HG02885 (cell line): Measurements from ENCODE around the gene TOP2A.

Experiments used
- ATAC-seq: cut with Tn5 transposase; IDR thresholded peaks from one replicate; pipeline ENCODE4 v1.9.1; 2021; ENCODE audit warnings: mild to moderate bottlenecking; ENCODE audit not compliant: unreplicated experiment, poor library complexity

Gene TOP2A

DNA sequence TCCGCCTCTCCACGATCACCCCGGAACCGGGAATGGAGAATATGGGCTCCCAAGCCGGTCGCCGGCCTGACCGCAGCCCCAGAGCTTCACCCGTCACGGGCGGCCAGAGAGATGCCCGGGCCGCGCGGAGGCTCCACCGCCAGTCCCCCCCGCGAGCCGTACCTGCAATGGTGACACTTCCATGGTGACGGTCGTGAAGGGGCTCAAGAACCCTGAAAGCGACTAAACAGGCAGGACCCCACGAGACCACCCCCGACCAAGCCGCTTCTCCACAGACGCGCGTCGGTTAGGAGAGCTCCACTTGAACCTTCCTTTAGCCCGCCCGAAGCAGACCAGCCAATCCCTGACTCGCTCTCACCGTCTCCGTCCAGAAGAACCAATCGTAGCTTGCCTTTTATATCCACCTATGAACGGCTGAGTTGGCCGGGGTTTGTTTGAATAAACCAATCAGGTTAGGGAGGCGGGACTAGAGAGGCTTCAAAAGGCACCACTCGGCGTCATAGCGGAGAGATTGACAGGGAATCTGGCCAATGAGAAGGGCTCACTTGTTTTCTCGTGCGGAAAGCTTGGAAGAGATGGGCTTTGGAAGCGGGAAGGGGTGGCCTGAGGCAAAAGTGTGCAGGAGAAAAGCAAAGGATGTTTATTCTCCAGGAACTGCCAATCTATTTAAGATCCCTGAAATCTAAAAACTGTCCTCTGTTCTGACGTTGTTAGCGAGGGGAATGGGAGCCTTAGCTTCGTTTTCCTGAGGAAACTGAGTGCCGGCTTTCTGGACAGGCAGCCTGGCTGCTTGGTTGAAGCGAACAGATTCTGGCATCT, at the start of gene TOP2A:
Gene TOP2A, minus strand, starts transcription at position 288 of the 819 bp plus-strand sequence. Its CDS starts 105 bp downstream, at position 183.
- peak; percentile 97 for ATAC-seq

DNA sequence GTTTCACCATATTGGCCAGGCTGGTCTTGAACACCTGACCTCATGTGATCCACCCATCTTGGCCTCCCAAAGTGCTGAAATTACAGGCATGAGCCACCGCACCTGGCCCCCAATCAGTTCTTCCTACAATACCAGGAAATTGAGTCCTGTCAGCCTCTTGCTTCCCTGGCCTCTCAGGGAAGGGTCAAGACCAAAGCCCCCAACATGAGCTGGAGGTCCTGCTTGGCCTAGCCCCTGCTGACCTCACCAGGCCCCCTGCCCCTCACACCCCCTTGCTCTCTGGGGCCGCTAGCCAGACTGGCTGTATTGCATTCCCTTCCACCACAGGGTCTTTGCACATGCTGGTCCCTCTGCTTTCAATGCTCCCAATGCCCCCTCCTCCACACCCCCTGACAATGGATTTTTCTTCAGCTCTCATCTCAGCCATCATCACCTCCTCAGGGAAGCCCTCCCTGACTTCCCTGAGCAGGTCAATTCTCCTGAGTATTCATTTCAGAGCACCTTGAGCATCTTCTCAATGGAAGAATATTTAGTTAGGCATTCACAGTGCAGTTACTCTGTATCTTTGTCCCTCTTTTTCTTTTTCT, 49.7 kb upstream of the TOP2A start:
- no peak for ATAC-seq

GRCh38 chr17:40466298-40466971, 48.7 kb upstream of the TOP2A start:
- ATAC-seq: no peak

DNA sequence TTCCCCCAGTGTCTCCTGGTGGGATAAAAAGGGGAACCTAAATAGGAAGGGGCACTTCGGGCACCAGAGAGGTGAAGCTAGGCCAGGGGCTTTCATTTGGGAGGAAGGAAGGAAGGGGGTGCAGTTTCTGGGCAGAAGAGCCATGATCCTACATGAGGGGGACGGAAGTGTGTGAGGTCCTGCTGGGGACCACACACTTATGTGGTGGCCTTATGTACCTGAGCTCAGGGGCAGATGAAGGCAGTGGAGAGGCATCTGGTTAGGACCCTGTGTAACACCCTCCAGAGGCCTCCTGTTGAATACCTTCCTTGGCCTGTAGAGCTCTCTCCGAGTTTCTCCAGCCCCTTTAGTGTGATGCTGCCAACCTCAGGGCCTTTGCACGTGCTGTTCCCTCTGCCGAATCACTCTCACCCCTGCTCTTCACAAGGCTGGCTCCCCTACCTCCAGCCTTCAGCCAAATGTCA, 46.7 kb upstream of the TOP2A start:
- no peak for ATAC-seq

DNA sequence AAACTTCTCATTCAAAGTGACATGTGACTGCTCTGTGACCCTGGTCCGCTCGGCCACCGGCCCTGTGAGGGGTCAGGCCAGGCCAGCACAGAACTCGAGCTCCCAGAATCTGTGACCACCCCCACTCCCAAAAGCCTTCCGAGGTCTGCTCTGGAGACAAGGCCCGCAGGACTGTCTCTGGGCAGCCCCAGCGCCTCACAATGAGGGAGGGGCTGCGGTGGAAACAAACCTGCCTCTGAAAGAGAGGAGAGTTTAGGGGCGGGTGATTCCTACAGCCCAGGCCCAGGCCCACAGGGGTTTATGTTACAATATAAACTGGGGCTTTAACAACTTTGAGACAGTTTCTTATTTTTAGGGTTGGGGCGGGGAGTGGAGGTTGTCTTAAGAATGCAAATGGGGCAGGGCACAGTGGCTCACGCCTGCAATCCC, 45.4 kb upstream of the TOP2A start:
- no peak for ATAC-seq

GRCh38 chr17:40462343-40463121, 44.8 kb upstream of the TOP2A start:
- ATAC-seq: no peak

DNA sequence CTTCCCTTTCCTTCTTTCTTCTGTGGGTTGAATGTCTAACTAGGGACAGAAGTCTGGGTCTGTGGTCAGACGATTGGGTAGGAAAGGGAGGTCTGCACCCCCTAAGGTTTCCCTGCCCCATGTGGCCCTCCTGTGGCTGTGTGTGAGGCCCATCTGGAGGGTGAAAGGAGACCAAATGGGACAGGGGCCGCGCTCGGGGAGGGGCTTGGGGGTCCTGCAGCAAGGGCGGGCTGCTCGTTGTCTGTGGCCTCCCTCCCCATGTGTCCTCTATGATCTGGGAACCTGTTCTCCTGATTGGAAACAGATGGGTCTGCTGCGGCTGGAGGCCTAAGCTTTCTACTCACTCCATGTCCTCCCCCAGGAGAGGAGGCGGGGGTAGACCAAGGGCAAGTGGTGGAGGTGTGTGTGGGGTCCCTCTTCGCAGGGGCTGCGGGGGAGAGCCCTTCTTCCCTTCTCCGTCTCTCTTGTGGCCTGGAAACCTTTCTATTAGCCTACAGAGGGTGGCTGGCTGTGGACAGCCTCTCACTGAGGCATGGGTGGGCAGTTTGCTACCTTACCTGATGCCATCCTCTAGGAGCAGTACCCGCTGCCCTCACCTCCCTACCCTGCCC, 44.1 kb upstream of the TOP2A start:
- ATAC-seq: no peak

GRCh38 chr17:40460968-40461731, 43.5 kb upstream of the TOP2A start:
- no peak for ATAC-seq

GRCh38 chr17:40460604-40460967, 42.9 kb upstream of the TOP2A start:
- ATAC-seq: no peak

- no peak for ATAC-seq
Measured at GRCh38 chr17:40459636-40460603, 42.2 kb upstream of the TOP2A start.

DNA sequence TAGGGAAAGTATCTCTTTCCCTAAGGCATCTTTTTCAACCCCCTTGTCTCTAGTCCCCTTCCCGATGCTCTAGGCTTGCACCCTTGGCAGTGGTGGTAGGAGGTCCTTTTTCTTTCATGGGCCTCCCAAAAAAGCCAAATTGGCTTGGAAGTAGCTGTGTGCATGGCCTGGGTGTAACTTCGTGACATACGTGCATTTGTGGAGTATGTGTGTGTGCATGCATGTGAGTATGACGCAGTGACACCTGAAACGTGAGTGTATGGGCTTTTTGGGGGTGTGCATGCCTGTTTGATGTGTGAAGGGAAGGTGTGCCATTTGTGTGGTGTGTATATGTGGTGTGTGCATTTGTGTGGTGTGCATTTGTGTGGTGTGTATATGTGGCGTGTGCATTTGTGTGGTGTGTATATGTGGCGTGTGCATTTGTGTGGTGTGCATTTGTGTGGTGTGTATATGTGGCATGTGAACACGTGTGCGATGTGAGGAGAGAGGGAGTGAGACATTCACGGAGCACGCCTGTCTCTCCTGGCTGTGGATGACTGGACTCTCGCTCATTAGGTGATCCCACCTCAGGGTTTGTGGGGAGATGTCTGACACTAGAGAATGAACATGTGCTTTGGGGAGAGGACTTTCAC, 41.3 kb upstream of the TOP2A start:
- ATAC-seq: no peak

DNA sequence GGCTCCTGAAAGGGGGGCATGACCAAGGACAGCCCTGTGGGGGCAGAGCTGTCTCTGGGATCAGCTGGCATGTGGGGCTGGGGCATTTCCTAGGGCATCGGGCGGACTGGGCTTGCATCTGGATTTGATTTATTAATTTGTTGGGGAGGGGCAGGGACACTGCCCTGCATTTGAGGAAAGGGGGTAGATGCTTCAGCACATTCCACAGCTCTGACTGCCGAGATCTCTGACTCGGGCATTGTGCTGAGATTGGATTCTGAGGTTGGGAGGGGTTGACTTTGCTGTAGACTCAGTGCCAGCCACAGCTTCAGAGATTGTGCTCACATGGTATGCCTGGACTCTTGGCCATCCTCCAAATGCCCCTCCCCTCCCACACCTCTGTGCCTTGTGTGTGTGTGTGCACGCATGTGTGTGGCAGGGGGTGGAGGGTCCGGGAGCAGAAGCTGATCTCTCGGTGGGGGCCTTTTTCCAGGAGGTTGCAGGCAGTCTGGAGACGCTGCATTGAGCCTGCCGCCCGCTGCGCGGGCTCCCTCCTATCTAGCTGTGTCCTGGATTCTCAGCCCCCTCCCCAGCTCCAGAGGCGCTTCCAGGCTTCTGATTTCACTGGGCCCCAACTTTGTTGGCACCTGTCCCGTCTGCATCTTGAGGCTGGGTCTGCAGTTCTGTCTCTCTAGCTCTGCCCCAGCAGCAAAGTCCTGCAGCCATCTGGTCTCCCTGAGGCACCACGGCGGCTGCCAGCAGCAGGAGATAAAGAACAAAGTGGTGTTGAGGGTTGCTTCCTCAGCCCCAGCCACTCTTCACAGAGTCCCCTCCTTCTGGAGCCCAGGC, 40.5 kb upstream of the TOP2A start:
- no peak for ATAC-seq

GRCh38 chr17:40457369-40457768, 39.7 kb upstream of the TOP2A start:
- ATAC-seq: no peak

GRCh38 chr17:40456396-40456951, 38.8 kb upstream of the TOP2A start:
- no peak for ATAC-seq

- no peak for ATAC-seq
Measured at GRCh38 chr17:40454613-40454995, 36.9 kb upstream of the TOP2A start.

DNA sequence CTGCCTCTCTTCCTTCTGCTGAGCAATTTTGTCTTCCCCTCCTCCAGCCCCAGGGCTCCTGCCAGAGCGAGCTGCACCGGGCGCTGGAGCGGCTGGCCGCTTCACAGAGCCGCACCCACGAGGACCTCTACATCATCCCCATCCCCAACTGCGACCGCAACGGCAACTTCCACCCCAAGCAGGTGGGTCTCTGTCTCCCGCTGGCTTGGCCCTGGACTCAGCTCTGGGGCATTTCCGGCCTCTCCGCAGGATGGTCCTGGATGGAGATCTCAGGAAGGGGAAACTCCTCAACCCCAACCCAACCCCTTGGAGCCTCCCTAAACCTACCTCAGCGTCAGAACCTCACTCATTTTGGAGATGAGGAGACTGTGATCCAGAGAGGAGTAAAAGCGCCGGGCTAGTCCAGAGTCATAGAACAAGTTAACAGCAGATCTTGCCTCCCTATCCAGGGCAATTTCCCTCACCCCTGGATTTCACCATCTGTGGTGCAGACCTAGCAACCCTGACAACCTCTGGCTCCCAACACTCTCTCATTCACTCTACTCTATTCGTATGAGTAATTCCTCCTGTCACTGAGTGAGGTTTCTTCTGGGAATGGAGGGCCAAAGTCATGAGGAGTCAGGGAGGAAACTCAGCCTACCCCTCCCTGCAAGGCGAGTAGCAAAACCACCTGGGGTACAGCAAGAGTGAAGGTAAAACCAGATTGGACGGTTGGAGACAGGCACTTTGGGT, 36.4 kb upstream of the TOP2A start:
- ATAC-seq: no peak
